GM12878 (cell line): Measurements from ENCODE around the gene NDUFC1. TPM values are rescaled to one million over a fixed set of nuclear protein-coding genes. Genes with fewer than 3 reads are reported as not detected.

Experiments used
- BHLHE40 ChIP-seq, 2 experiments: fragments of 450-650 bp in 1 of 2; IDR thresholded peaks; 2 replicates each; pipeline ENCODE4 v1.6.1; 2011 to 2017; ENCODE audit warnings: low read depth in 2 of 2, borderline replicate concordance in 1 of 2, improper control_type of control experiment in 1 of 2, low read length in 1 of 2, mild to moderate bottlenecking in 1 of 2
- CHD4 ChIP-seq: fragments of 200-600 bp; sonication (generic); IDR thresholded peaks from 2 replicates; pipeline ENCODE4 v1.6.1; 2016; ENCODE audit warnings: mild to moderate bottlenecking
- EED ChIP-seq: sonication (generic); IDR thresholded peaks from 2 replicates; pipeline ENCODE4 v1.6.1; 2016; ENCODE audit warnings: antibody characterized with exemption, low read depth
- FOS ChIP-seq: IDR thresholded peaks from 3 replicates; pipeline ENCODE4 v1.6.1; 2011; ENCODE audit warnings: borderline replicate concordance; ENCODE audit not compliant: insufficient read length; ENCODE audit errors: extremely low read depth
- HCFC1 ChIP-seq: fragments of 150-350 bp; IDR thresholded peaks from 2 replicates; pipeline ENCODE4 v1.6.1; 2014; ENCODE audit warnings: low read length
- MAX ChIP-seq: IDR thresholded peaks from 2 replicates; pipeline ENCODE4 v1.6.1; 2012; ENCODE audit warnings: low read depth, low read length, improper control_type of control experiment
- NR2C2 ChIP-seq: IDR thresholded peaks from 2 replicates; pipeline ENCODE4 v1.6.1; 2011; ENCODE audit warnings: borderline replicate concordance, low read depth; ENCODE audit not compliant: control insufficient read depth, insufficient read length
- PAX8 ChIP-seq: fragments of 450-650 bp; IDR thresholded peaks from 2 replicates; pipeline ENCODE4 v1.6.1; 2017; ENCODE audit warnings: mild to moderate bottlenecking, moderate library complexity
- RB1 ChIP-seq: fragments of 450-650 bp; formaldehyde crosslinking; IDR thresholded peaks from 2 replicates; pipeline ENCODE4 v1.6.1; 2017; ENCODE audit warnings: mild to moderate bottlenecking, borderline replicate concordance
- RUNX3 ChIP-seq: IDR thresholded peaks from 2 replicates; pipeline ENCODE4 v1.6.1; 2012; ENCODE audit warnings: low read length, inconsistent platforms
- SIX5 ChIP-seq: IDR thresholded peaks from 2 replicates; pipeline ENCODE4 v1.6.1; 2011; ENCODE audit warnings: mild to moderate bottlenecking, low read depth, low read length, moderate library complexity; ENCODE audit not compliant: severe bottlenecking
- SREBF1 ChIP-seq: IDR thresholded peaks from 2 replicates; pipeline ENCODE4 v1.6.1; 2012; ENCODE audit warnings: mild to moderate bottlenecking, low read length
- polyA plus RNA-seq, 11 experiments: library from polyadenylated mRNA; depleted of rRNA in 4 of 11; unstranded in 6 of 11; stranded (reverse) in 5 of 11; fragments of >200 nt; fragmentation: Nextera tagmentation in 4 of 11; fragmentation: Illumina TruSeq in 1 of 11; extraction: Ambion mirVana in 4 of 11; extraction: Trizol in 1 of 11; gene quantifications; 1 replicate in 1 of 11; 2 replicates in 10 of 11; pipeline versions ENCODE4 v1.2.1 to v1.2.3, GENCODE V29; 2011 to 2016; ENCODE audit warnings: inconsistent platforms in 2 of 11, missing spikeins in 2 of 11, low read depth in 1 of 11
- total RNA-seq, 4 experiments: library from RNA; depleted of rRNA in 3 of 4; stranded (reverse); fragments of >200 nt in 3 of 4; fragmentation: Illumina TruSeq in 1 of 4; extraction: Trizol in 1 of 4; gene quantifications; 2 replicates each; pipeline versions ENCODE4 v1.2.1 to v1.2.3, GENCODE V29; 2013 to 2021
- TF ChIP-seq, protein P1 (sequence below): fragments of 450-650 bp; IDR thresholded peaks from 2 replicates; pipeline ENCODE4 v1.6.1; 2016; ENCODE audit warnings: mild to moderate bottlenecking

Gene NDUFC1
- total and polyA plus RNA-seq, 10 of the 15 experiments (the other 5 are each of a cell fraction or from before 2014, with no cell fraction given), result 25.5 to 242 (median 68.9) TPM

DNA sequence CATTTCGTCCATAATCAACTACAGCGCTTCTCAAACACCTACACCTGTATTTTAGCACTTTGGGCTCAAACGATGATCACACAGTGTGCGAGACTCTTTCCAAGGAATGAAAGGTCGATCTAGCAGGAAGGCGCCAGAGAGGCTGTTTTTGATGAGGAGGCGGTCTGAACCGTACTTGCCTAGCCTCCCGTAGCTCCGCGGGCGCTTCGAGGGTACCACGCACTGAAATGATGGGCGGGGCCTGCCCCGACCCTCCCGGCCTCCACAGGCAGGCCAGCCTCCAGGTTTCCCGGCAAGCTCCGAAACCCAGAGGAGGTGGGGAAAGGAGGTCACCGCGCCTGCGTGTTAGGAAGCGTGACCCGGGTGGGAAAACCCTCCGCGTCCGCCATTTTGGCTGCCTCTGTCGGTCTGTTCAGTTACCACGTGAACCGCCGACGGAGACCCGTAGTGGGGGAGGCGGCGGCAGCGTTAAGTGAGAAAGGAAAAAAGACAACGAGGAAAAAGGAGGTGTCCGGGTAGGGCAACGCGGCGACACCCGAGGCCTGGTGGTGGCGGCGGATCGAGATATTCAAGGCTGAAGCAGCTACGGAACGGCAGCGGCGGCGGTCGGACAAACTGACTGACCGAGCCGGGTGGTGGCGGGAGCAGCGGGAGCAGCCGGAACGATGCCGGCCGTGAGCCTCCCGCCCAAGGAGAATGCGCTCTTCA is 1.0 kb downstream of the NDUFC1 start, which contains the start of gene NAA15 (continued):
- TF ChIP-seq MAX (peak; percentile 93; the same call in 1 of the 2 replicates), FOS (no peak), EED (peak; percentile 63), PAX8 (no peak), RB1 (0 out of 2 replicates have a peak, but pooled peaks have one; percentile 22), HCFC1 (peak; percentile 66), NR2C2 (no peak), BHLHE40 (IDR thresholded peaks at IDR 0.05; ENCODE audit: borderline replicate concordance in 1 of 2, low read depth in 2 of 2, low read length in 1 of 2) (peak; percentile 46 to 56; a peak in 2 of 4 replicates), SREBF1 (no peak), SIX5 (peak; percentile 35), RUNX3 (no peak; the same call in 1 of the 2 replicates), CHD4 (no peak)
- TF ChIP-seq, protein P1, sequence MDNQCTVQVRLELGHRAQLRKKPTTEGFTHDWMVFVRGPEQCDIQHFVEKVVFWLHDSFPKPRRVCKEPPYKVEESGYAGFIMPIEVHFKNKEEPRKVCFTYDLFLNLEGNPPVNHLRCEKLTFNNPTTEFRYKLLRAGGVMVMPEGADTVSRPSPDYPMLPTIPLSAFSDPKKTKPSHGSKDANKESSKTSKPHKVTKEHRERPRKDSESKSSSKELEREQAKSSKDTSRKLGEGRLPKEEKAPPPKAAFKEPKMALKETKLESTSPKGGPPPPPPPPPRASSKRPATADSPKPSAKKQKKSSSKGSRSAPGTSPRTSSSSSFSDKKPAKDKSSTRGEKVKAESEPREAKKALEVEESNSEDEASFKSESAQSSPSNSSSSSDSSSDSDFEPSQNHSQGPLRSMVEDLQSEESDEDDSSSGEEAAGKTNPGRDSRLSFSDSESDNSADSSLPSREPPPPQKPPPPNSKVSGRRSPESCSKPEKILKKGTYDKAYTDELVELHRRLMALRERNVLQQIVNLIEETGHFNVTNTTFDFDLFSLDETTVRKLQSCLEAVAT, result peak; percentile 59; the same call in 1 of the 2 replicates
